ENCODE results near the gene POU3F1.
"Not testable (repeated sequence)": the region's sequence is repeated elsewhere in the genome, so short reads cannot be mapped to it uniquely, and the experiment has no call there.

Gene POU3F1

GRCh38 chr1:38046884-38047602 lies 450 bp upstream of the POU3F1 start:
- peak; percentile 81 for DNase-seq

GRCh38 chr1:38045401-38046332 lies 926 bp downstream of the POU3F1 start:
- DNase-seq: no peak

- DNase-seq: no peak
Observed at GRCh38 chr1:38044221-38045215, 2.1 kb downstream of the POU3F1 start.

DNA sequence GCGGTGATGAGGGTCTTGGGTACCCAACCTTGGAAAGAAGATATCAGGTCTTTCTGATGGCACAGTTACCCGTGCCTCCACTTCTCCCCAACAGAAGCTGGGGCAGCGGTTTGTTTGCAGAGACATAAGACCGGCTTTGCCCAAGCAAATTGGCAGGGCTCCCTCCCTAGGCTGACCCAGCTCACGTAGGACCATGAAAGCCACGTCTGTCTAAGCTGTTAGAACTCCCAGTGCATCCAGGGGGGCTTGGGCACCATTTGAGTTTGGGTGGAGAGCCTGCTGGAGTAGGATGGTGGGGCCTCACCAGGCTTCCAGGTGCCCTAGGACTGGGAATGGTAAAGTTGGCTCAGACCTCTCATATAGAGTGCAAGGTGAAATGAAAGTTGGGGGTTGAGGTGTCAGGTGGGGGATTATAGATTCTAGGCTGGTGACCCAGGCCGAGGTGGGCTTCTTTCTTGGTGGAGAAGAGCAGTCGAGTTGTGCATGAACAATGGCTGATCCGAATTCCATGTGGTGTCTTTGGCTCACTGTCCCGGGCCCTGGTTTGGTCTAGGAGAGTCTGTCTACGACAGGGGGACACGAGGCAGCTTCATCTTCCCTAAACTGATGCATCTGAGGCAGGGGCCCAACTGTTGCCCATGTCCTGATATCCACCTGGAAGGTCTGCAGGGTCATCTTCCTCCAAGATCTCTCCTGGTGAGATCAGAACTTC lies 3.4 kb downstream of the POU3F1 start:
- DNase-seq: no peak

DNA sequence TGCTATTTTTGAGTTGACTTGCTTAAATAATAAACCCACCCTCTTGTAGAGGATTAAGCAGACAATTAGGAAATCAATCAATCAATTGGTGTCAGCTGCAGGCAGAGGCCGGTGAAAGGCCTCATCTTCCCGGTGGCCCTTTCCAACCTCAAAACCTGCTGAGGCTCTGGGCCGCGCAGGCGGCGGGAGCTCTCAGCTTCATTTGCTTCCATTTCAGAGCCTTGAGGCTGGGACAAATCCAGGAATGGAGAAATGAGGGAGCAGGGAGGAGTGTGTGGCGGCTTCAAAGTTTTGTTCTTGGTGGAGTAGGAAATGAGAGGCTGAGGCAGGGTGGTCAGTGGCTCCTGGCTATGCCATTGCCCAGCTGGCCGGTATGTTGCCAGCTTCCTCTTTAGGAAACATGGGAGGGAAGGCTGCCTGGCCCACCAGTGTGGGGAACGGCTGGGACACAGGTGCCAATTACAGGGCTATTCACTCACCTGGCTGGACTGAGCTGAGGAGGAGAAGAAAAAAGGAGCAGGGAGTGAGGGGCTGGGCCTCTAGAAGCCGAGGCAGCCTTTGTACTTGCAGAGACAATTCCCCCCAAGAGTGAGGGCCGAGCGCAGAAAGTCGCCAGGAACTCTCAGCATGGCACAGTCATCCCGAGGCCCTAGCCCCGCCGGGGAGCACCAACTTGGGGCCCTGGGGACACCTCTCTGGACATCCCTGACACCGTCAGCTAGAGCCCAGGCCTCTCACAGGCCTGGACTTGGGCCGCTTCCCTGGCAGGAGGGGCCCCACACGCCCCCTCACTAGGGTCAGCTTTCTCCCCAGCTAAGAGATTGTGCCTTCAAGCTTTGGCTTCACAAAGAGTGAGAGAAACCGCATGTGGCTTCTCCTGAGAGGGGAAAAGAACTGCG lies 4.4 kb downstream of the POU3F1 start:
- DNase-seq: no peak

DNA sequence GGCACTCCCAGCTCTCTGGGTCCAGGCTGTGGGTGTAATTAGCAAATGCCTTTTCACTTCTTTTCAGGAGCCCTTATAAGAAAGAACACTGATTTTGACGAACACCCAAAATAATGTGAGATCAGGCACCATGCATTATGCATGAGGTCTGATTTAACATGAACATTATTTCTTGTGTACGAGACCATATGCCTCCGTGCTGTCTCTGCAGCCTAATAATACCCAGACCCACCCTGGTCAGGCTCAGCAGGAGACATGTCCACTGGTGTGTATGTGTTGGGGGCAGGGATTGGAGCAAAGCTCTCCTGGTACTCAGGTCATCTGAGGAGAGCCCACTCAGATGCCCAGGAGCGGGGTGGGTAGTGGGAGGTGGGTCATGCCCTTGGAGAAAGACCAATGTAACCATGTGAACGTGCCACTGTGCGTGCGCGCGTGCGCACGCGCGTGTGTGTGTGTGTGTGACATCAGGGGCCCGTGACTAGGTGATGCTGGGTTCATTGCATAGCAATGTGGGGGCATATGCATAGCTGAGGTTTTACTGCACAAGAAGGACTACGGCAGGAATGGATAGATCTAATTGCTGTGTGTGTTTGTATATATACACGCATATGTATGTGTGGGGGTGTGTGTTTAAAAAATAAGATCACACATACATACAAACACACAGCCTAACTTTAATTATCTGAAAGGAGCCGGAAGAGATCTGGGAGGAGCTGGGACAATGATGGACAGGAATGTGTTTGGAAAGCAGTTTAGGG lies 7.1 kb downstream of the POU3F1 start:
- no peak for DNase-seq

DNA sequence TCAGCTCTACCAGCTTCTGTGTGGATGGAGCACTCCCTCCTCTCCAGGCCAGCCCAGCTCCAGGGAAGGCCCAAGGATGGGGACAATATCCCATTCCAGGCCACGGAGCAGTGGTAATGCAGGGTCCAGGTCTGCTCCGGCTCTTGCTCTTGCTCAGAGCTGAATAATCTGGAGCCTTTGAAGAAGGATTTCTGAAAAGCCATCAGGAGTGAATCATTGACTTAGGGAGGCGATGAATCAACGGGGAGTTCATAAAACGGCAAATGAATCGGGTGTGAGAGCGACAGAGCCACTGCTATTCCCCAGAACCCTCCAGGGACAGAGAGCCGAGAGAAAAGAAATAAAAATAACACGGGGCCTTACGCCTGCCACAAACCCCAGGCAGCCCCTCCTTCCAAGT lies 7.7 kb downstream of the POU3F1 start:
- no peak for DNase-seq

GRCh38 chr1:38037221-38037939 lies 9.2 kb downstream of the POU3F1 start:
- no peak for DNase-seq

GRCh38 chr1:38034871-38035270 lies 11.7 kb downstream of the POU3F1 start:
- no peak for DNase-seq

- not testable (repeated sequence) for DNase-seq
Observed at GRCh38 chr1:38032992-38033391, 13.6 kb downstream of the POU3F1 start.

DNA sequence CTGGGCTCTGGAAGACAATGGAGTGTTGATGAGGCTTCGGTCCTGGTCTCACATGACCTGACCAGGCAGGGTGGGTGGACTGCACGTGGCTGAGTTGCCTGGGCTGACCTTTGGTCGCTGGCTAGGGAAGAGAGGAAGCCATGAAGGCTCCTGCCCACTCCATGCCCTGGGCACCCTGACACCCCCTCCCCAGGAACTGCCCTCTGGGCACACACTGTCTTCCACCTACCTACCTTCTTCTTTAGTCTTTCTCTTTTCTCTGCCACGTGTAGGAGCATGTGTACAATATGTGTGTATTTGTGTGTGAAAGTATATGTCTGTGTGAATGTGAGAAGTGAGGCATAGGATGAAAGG lies 15.1 kb downstream of the POU3F1 start:
- DNase-seq: no peak

DNA sequence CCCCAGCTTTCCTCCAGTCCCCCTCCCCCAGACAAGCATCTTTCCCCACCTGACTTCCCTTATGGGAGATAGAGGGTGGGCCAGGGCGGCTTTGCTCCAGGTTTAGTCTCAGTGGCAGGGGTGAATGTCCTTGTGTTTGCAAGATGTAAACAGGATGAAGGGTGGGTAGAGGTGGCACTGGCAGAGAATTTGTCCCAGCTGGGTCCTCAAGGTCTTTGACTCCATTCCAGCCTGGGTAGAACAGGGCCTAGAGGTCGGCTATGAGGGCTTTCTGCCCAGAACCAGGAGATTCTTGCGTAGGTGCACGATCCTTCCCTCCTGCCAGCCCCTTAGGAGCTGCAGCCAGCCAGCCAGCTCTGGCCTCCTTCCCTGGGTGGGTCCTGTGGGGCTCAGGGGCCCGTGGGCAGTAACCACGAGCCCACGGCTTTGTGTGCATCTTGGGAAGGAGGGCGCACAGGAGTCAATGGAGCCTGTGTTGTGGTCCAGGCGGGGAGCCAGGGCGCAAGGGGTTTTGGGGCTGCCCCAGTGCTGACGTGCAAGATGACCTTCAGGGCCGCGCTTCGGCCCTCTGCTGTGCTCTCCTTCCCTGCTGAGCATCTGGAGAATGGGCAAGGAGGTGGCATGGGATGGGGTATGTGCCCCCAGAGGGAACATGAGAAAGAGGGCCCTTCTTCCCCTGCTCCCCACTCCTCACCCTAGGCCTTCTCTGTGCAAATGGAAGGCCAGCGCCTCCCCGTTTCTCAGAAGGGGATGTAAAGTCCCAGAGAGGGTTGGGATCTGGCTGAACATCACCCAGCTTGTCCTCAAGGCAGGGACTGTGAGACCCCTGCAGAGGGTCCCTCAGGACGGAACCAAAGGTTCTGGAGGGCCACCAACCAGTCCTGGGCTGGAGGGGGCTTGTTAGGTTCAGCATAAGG lies 15.7 kb downstream of the POU3F1 start:
- no peak for DNase-seq

- peak; percentile 42 for DNase-seq
Observed at GRCh38 chr1:38029685-38030511, 16.7 kb downstream of the POU3F1 start.

- DNase-seq: no peak
Observed at GRCh38 chr1:38029081-38029681, 17.4 kb downstream of the POU3F1 start.

DNA sequence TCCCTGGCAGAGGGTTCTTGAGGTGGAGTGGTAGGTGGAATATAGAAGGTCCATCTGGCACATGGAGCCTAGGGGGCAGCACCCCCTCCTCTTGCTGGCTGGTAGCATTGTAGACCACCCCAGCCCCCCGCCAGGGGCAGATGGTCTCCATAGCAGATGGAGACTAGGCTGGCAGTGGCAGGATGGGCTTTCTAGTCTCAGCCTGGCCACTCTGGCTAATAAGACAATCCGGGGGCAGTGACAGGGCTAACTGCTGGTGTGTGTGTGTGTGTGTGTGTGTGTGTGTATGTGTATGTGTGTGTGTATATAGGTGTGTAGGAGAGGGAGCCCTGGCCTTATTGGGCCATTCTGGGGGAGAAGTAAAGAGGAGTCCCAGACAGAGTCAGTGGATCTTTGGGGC lies 17.9 kb downstream of the POU3F1 start:
- no peak for DNase-seq

DNA sequence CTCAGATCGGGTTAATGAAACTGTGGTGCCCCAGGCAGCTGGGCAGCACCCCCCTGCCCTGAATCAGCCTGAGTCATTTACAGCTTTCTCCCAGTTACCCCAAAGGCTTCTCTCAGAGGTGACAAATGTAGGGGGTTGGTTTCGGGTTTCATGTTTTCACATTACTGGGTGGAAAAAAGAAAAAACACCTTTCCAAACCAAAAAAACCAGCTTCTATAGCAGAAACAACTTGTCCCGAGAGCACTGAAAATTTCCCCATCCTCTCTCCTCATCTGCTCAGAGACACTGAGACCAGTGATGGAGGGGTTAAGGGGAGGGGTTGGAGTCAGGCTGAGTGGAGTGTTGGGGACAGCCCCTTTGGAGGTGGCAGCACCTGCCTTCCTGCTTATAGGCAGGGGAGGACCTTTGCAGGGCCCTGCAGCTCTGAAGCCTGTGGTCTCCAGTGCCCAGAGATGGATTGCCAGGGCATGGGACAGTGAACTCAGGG lies 18.4 kb downstream of the POU3F1 start:
- no peak for DNase-seq

Measured in NCI-H1436 (cell line).